HG03342 (cell line): ENCODE measurements around the gene PEX14.

ENCODE experiments used
- ATAC-seq: cut with Tn5 transposase; IDR thresholded peaks from one replicate; pipeline ENCODE4 v1.9.1; 2021; ENCODE audit warnings: mild to moderate bottlenecking, moderate library complexity; ENCODE audit not compliant: unreplicated experiment

The PEX14 gene

DNA sequence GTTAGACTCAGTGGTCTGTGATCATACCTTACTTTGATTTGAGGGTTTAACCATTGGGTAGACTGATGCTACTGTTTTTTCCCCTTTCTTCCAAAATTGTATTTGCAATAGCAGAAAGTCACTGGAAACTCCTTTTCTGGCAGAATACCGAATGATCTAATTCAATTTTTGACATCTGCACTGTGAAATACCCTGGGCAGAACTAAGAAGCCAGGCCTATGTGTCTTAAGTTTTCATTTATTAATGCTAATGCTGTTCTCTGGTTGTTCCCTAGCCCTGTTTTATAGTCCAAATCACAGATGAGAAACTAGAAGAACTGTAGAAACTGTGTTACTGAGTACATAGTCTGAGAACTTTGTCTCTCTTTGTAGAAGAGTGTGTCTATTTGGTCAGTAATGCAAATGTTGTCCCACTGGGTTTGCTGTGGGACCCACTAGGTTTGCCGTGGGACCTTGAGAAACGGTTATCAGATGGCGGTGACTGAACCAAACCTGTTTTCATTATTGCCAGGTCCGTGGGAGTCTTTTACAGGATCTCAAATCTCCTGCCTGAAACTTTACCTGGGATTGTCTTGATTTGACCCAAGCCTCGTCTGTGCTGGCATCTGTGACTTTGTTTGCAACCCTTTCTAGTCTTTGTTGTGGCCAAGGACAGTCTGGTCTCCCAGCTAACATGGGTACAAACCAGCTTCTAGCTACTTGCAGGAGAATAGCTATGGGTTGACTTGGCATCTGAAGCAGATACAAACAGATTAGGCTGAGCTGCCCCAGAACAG is 41.4 kb downstream of the PEX14 start:
- no peak for ATAC-seq

DNA sequence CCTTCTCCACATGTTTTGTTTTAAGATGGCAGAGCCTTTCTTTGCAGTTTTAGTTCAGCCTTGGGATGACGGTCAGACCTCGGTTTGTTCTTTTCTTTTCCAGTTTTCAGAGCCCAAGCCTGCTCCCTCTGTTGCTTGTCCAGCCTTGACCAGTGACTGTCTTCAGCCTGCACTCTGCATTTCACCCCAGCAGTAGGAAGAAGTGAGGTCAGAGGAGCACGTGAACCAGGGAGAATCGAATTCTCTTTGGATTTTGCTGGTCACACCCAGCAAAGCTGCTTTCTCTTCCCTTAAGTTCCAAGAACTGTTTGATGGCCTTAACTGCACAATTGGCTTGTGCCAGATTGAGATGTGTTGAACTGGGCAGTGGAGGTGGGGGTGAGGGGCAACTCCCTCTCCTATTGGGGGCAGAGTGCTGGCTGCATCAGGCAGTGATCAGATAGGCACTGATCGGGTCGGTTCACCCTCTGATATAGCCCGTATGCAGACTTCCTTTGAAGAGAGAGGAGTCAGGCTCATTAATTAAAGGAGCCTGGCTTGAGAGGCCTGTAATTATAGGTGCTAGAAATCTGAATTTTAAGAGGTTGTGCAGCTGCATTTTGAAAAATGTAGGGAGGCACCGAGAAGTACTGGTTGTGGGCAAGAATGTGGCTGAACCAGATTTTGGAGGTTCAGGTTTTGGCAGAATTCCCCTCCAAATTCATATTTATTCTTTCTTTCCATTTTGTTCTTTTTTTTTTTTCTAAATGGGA is 42.4 kb downstream of the PEX14 start:
- ATAC-seq: no peak

DNA sequence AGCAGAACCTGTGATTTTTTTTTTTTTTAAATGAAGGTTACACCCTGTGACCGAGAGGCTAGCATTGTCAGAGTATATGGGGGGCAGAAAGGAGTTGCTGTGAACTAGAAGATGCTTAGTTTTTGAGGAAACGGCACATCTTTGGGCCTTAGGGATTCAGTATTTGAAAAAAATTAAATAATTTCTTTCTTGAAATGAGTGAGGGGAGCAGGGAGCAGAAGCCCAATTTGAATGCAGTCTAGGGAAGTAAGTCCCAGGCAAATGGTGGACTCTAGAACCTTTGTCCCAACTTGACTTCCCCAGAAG is 42.9 kb downstream of the PEX14 start:
- ATAC-seq: no peak

- no peak for ATAC-seq
Measured at GRCh38 chr1:10519016-10519417, 44.3 kb downstream of the PEX14 start.

DNA sequence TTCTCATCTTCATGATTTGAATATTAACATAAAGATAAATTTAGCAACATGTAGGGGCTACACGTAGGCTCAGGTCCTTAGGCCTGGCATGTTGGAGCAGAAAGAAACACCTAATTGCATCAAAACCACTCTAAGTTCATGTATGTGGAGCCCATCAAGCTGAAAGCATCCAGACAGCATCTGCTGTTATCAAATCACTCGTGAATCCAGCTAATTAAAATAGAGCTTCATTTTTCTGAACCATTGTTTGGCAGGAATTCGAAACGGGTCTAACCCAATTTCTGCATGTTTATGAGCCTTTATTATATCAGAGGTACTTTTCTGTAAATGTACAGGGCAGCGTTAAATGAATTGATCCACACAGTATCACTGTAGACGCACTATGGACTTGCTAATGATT is 45.7 kb downstream of the PEX14 start:
- no peak for ATAC-seq

GRCh38 chr1:10520952-10521351 is 46.2 kb downstream of the PEX14 start:
- no peak for ATAC-seq

DNA sequence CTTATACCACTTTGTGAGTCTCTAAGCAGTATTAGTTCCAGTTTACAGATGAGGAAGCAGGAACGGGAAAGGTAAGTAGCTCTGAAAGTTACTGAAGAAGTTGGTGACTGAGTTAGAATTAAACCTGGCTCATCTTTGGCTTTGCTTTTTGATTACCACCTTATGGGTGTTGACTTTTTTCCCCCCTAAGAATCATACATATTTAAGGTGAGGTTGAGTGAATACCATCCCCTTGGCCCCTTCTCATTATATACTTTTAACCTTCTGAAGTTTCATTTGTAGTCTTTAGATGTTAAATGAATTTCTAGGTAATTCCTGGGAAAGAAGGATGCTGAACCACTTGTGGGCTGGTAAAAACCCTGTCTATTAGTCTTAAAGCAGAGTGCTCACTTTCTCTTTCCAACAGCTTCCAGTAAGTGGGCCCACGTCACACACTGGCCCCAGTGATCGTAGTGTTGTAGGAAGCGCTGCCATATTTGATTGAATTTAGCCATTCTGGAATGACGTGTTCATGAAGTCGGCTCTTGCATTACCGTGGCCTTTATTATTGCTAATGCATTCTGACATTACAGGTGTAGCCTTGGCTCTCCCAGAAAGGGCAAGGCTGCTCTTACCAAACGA is 46.9 kb downstream of the PEX14 start:
- ATAC-seq: no peak

DNA sequence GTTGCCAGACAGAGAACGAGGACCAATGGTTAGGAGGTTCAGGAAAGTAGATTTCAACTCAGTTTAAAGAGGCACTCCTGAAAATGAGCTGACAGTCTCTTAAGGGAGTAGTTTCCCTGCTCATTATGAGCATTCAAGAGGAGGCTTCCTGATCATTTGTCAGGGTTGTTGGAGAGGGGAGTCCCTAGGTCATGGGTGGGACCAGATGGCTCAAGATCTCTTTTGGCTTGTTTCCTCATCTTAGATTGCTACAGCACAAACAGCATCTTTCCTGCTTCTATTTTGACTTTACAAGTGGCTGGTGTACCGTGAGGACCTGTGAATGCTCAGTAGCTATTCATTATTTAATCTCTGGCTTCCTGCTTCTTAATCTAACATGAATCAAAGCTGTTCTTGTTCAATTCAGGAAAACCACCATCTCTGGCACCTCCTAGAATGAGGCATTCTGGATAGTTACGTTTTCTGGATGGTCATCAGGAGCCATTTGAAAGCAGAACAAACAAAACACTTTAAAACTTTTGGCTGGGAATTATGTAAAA is 47.6 kb downstream of the PEX14 start:
- ATAC-seq: no peak

DNA sequence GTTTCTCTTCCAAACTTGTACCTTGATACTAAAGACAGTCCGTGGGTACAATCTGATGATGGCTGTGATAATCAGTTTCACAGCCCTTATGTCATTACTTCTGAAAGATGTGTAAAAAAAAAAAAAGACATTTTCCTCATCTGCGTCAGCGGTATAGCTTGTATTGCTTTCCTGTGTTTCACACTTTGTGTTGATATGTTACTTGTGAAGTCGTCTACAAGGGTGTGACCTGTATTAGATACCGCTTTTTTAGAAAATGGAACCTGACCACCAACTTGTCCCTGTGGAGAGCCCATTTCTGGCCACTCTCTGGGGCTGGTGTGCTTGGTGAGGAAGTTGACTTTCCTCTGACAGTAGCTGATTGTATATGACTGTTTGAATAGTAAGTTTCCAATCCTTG is 50.5 kb downstream of the PEX14 start:
- ATAC-seq: no peak

DNA sequence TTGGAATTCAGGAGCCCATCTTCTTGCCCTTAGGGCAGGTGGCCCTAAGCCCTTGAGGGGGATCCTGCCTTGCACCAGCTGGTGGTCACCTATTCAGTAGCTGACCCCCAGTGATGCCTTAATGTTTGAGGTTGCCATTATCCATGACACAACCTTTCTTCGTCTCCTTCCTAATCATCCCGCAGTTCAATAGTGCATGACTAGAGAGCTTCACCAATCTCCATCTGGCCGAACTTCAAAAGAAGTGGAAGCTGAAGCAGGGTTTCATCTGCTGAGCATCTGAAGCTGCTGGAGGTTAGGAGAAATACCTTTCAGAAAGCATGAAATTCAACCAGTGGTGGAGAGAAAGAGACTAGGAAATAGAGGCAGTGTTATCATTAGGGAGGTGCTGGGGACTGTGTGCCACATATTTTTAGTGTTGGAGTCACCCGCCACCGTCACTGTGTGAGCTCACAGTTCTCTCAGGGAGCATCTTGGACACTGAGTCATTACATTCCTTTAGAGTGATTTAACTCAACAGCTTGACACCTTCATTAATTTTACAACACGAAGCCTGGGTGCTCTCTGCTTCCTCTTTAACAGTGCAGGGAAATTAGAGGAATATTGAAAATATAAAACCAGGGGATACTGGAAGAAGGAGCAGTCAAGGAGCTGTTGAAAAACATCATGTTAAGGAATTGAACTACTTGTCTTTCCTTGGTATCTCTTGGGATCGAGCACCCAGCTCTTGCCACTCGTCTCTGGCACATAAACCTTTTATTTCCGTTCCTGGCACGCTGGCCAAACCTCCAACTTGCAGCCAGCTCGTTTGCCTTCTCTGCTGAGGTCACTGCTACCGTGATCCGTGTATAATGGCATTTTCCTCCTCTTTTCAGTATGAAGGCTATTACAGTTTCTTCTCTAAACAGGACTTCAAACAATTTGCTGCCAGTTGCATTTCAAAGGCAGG is 53.6 kb downstream of the PEX14 start:
- ATAC-seq: no peak

GRCh38 chr1:10529091-10529490 is 54.3 kb downstream of the PEX14 start:
- ATAC-seq: no peak

- ATAC-seq: no peak
Measured at GRCh38 chr1:10529765-10530164, 55.0 kb downstream of the PEX14 start.

DNA sequence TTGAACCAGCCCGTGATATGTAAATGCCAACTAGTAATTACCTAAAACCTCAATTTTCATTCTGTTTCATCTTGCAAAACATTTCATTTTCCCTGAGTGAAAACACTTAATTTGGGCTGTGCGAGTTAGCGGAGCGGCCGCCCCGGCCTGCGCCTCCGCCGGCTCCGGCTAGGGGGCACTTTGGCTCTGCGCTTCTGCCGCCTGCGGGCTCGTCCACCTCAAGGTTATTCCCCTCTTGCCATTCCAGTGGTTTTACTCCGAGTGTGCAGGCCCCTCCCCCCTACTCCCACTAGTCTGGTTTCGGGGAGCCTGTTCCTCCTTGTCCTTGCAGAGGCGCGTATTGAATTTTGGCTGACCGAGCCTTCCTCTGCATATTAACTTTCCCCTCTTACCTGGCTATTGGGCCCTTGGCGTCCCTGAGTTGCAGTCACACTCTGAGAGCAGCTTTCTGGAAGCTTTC is 55.6 kb downstream of the PEX14 start:
- ATAC-seq: no peak

DNA sequence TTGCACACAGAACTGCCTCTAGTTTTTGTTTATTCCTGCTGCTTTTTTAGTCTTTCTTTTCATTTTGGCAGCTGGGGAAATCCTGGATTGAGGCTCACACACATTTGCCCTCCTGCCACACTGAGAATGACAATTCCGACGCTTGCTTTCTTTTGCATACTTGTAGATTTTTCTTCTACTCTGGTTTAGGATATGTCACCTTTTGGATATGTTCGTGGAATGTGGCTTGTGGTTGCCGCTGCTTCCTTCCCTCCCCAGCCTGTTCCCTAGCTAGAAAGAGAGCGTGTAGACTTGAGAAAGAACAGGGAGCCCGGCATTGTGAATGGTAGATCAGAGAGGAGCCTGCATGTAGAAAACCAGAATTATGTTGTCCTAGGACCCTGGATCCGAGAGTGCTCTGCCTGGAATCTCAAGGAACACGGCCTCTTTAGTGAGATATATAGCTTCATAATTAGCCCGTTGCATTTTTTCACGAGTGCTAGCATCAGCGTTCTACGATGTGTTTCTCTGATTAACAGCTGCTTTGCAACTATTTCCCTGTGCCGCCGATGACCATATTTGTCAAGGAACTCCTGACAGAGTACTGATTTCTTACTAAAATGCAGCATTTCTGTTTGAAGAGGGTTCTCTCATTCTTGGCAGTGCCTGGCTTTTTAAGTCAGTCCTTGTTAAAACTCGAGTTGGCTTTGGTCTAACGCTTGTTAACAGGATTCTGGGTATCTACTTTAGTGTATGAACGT is 56.2 kb downstream of the PEX14 start:
- ATAC-seq: no peak

DNA sequence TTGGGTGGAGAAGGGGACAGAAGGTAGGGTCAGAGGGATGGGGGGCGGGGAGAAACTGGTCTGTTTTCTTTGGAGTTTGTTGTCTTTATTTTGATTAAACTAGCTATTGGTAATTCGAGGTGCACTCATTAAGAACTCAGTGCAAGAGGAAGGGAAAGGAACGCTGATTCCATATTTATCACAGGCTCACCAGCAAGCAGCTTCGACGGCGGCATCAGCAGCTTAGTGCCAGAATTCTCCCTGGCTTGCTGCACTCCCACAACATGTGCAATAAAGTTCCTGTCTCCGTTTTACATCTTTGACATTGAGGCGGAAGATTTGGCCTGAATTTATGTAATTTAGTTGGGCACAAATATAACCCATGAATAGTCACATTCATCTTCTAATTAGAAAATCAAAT is 57.6 kb downstream of the PEX14 start:
- no peak for ATAC-seq

GRCh38 chr1:10534519-10534918 is 59.8 kb downstream of the PEX14 start:
- no peak for ATAC-seq

DNA sequence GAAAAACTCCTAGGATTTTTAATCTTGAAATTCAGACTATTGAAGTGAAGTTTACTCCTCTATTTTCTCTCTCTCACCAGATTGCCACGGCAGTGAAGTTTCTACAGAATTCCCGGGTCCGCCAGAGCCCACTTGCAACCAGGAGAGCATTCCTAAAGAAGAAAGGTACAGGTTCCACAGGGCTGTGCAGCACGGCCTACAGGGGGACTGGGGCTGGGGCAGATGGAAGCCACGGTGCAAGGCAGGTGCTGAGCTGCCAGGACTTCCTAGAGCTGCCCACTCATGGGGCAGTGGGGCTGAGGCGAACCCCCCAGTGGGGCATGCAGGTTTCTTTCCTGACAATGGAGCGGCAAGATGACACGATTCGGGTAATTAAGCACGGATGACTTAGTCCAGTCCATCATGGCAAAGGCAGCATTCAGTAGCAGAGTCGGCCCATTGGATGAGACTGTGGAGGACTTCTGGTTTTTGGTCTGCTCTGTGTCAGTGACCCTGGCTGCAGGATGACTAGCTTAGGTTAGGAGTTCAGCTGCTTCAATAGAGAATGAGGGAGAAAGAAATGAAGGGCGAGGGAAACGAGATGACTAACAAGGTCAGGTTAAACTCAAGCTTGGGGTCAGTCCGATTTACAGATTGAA is 61.5 kb downstream of the PEX14 start:
- ATAC-seq: no peak

DNA sequence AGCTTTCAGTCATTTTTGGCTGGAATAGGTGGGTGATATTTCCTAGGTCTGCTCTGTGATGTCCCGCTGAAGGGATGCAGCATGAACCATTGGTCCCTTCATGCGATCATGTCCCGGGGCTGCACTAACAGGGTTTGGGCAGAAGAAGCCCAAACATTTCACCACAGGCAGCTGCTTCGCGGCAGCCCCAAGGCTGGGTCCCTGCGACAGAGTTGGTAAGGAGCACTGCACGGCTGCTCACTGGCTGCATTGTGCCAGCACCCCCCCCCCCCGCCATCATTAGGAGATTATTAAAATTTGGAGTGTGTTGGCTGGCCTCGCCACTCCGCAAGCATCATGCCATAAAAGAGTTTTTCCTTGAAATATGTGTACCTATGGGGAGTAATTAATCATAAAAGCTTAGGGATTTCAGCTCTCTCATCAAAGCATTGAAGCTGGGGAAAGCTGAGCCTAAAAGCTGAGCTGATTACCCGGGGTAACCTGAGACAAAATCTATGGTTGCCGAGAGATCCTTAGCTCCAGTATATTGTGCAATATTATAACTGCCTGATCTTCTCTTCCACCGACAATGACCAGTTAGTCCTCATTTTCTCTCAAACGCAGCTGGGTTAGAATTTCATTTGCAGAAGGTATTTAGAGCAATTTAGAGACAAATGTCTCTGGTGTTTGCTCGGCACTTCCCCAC is 62.5 kb downstream of the PEX14 start:
- no peak for ATAC-seq
